A549 (cell line): ENCODE results near the gene PROSER3. TPM values are rescaled to one million over a fixed set of nuclear protein-coding genes. Genes with fewer than 3 reads are reported as not detected.
A peak's percentile ranks its signal among the peaks of the same experiment; 100 is the strongest.

Experiments used
- ATAC-seq, 2 experiments: fragments of 200-7000 bp in 1 of 2; fragments of >200 bp in 1 of 2; cut with Nextera tagmentation in 1 of 2; cut with Tn5 transposase in 1 of 2; 3 replicates each; pipeline versions ENCODE4 v1.8.0 to v1.9.1; 2018 to 2020; ENCODE audit warnings: mild to moderate bottlenecking in 1 of 2, moderate library complexity in 1 of 2
- CTCF ChIA-PET: fragments of 300-600 bp; sonication (Branson Sonifier 250); formaldehyde crosslinking; extraction: SDS; loops from one replicate; lab custom pipeline; 2021; ENCODE audit warnings: antibody characterized with exemption, inconsistent platforms; lab: Yijun Ruan, JAX
- POLR2A ChIA-PET: fragments of 350-600 bp; formaldehyde crosslinking; extraction: SDS; loops from one replicate; lab custom pipeline; 2021; ENCODE audit warnings: antibody characterized with exemption, inconsistent platforms; lab: Yijun Ruan, JAX
- DNase-seq, 2 experiments: peaks; one replicate each; pipeline versions ENCODE4 v3.0.0 to v3.0.0-alpha.2; 2011 to 2016; ENCODE audit warnings: low read depth in 1 of 2, low spot score in 1 of 2
- FAIRE-seq: peaks from 2 replicates; lab custom pipeline; 2011; peaks lifted over from hg19 to GRCh38; lab: Jason Lieb, UNC
- H3K27ac ChIP-seq, 2 experiments: fragments of >200 bp; sonication (Bioruptor Twin); formaldehyde crosslinking; 3 replicates each; pipeline ENCODE4 v1.5.1; 2016 to 2017
- H3K4me1 ChIP-seq: fragments of >200 bp; sonication (Bioruptor Twin); formaldehyde crosslinking; 3 replicates; pipeline ENCODE4 v1.6.1; 2016
- H3K4me2 ChIP-seq: fragments of >200 bp; sonication (Bioruptor Twin); formaldehyde crosslinking; 3 replicates; pipeline ENCODE4 v1.6.1; 2016
- H3K4me3 ChIP-seq: fragments of >200 bp; sonication (Bioruptor Twin); formaldehyde crosslinking; 3 replicates; pipeline ENCODE4 v1.5.1; 2016
- H3K9me3 ChIP-seq: fragments of >200 bp; sonication (Bioruptor Twin); formaldehyde crosslinking; 3 replicates; pipeline ENCODE4 v1.6.1; 2016
- BCL3 ChIP-seq: fragments of >200 bp; sonication (Bioruptor Twin); formaldehyde crosslinking; IDR thresholded peaks from 3 replicates; pipeline ENCODE4 v1.6.1; 2016
- CBX2 ChIP-seq: fragments of 200-600 bp; sonication (generic); IDR thresholded peaks from 2 replicates; pipeline ENCODE4 v1.6.1; 2016; ENCODE audit warnings: low read depth, mild to moderate bottlenecking, borderline replicate concordance
- CBX8 ChIP-seq: fragments of 200-600 bp; sonication (generic); IDR thresholded peaks from 2 replicates; pipeline ENCODE4 v1.6.1; 2016
- EHMT2 ChIP-seq: fragments of 200-600 bp; sonication (generic); IDR thresholded peaks from 2 replicates; pipeline ENCODE4 v1.6.1; 2016; ENCODE audit warnings: antibody characterized with exemption, low read depth, mild to moderate bottlenecking, moderate library complexity
- EP300 ChIP-seq, 2 experiments: fragments of >200 bp; sonication (Bioruptor Twin); formaldehyde crosslinking; IDR thresholded peaks; 2 replicates in 1 of 2; 3 replicates in 1 of 2; pipeline ENCODE4 v1.6.1; 2016 to 2017
- HDAC2 ChIP-seq: fragments of 200-600 bp; sonication (generic); IDR thresholded peaks from 2 replicates; pipeline ENCODE4 v1.6.1; 2016
- HEYL ChIP-seq: fragments of 250-450 bp; sonication (Bioruptor Pico); IDR thresholded peaks from 2 replicates; pipeline ENCODE4 v1.8.0; 2021; ENCODE audit warnings: mild to moderate bottlenecking, moderate library complexity
- HOXB13 ChIP-seq: fragments of 250-450 bp; sonication (Bioruptor Pico); IDR thresholded peaks from 2 replicates; pipeline ENCODE4 v1.5.0; 2020; ENCODE audit warnings: low read depth, mild to moderate bottlenecking, moderate library complexity
- HOXB5 ChIP-seq: fragments of 250-450 bp; sonication (Bioruptor Pico); IDR thresholded peaks from 2 replicates; pipeline ENCODE4 v1.5.0; 2020; ENCODE audit warnings: mild to moderate bottlenecking, moderate library complexity
- JUN ChIP-seq, 2 experiments: fragments of >200 bp; sonication (Bioruptor Twin); formaldehyde crosslinking; IDR thresholded peaks; 2 replicates in 1 of 2; 3 replicates in 1 of 2; pipeline ENCODE4 v1.6.1; 2016 to 2017
- JUNB ChIP-seq: fragments of >200 bp; sonication (Bioruptor Twin); formaldehyde crosslinking; IDR thresholded peaks from 2 replicates; pipeline ENCODE4 v1.6.1; 2016
- KDM5A ChIP-seq: fragments of 200-600 bp; sonication (generic); IDR thresholded peaks from 2 replicates; pipeline ENCODE4 v1.6.1; 2016; ENCODE audit warnings: antibody characterized with exemption, mild to moderate bottlenecking
- MAFK ChIP-seq: fragments of 450-650 bp; IDR thresholded peaks from 2 replicates; pipeline ENCODE4 v1.6.1; 2014; ENCODE audit not compliant: partially characterized antibody
- MAZ ChIP-seq: fragments of 150-350 bp; IDR thresholded peaks from 2 replicates; pipeline ENCODE4 v1.6.1; 2014; ENCODE audit warnings: antibody characterized with exemption, low read depth, low read length, borderline replicate concordance
- NFE2L2 ChIP-seq: fragments of 150-350 bp; conservative IDR thresholded peaks from 2 replicates; pipeline ENCODE4 v1.6.1; 2014; ENCODE audit warnings: low read length
- PBX3 ChIP-seq: IDR thresholded peaks from 2 replicates; pipeline ENCODE4 v1.6.1; 2012
- PHF8 ChIP-seq: fragments of 200-600 bp; sonication (generic); IDR thresholded peaks from 2 replicates; pipeline ENCODE4 v1.6.1; 2016; ENCODE audit warnings: low read depth, mild to moderate bottlenecking, antibody characterized with exemption, moderate library complexity, borderline replicate concordance
- POLR2AphosphoS2 ChIP-seq: conservative IDR thresholded peaks from 2 replicates; pipeline ENCODE4 v1.6.1; 2012; ENCODE audit warnings: low read length, improper control_type of control experiment, inconsistent platforms
- REST ChIP-seq: fragments of 200-600 bp; sonication (generic); IDR thresholded peaks from 2 replicates; pipeline ENCODE4 v1.6.1; 2016; ENCODE audit warnings: antibody characterized with exemption, mild to moderate bottlenecking, moderate library complexity
- RNF2 ChIP-seq: fragments of 200-600 bp; sonication (generic); IDR thresholded peaks from 2 replicates; pipeline ENCODE4 v1.6.1; 2016; ENCODE audit warnings: low read depth, mild to moderate bottlenecking, antibody characterized with exemption, moderate library complexity, borderline replicate concordance
- ZFP36 ChIP-seq: fragments of 450-650 bp; IDR thresholded peaks from 2 replicates; pipeline ENCODE4 v1.6.1; 2014; ENCODE audit warnings: borderline replicate concordance; ENCODE audit not compliant: partially characterized antibody
- ZSCAN20 ChIP-seq: fragments of 250-450 bp; sonication (Bioruptor Pico); IDR thresholded peaks from 2 replicates; pipeline ENCODE4 v1.8.0; 2022; ENCODE audit warnings: mild to moderate bottlenecking, moderate library complexity
- WGBS: methylation state at CpG from one replicate; pipeline ENCODE4 v1.1.6; 2017; ENCODE audit errors: missing lambda C conversion rate; 5-methylcytosine and 5-hydroxymethylcytosine counted together
- polyA plus RNA-seq, 4 experiments: library from polyadenylated mRNA; depleted of rRNA in 3 of 4; stranded (reverse); fragments of >200 nt; fragmentation: RNase III in 1 of 4; extraction: RNeasy Plus Mini Kit Qiagen cat#74134 plus additional on column Dnase treatment in 1 of 4; gene quantifications; 2 replicates in 3 of 4; 3 replicates in 1 of 4; pipeline ENCODE4 v1.2.3, GENCODE V29; 2011 to 2017

The PROSER3 gene
- polyA plus RNA-seq, 2 of the 4 experiments (the other 2 are of a cell fraction) = 19.5 to 24.4 TPM

- ATAC-seq (peak; percentile 22 to 34), FAIRE-seq (no peak), DNase-seq (no peak)
- Histone ChIP-seq H3K4me3 (no peak overlapping the region), H3K4me2 (no peak overlapping the region), H3K9me3 (no peaks in the 10 kb centered on the region), H3K27ac (peak overlapping the region in 1 of 2 experiments; percentile 36; a peak in 2 of 6 replicates), H3K4me1 (peaks cover 15% of the 10 kb centered on the region)
- 80% methylated on average over 18 of the region's 18 CpGs for WGBS
- POLR2A ChIA-PET = interaction anchor here (0.6 kb wide), 1 partner anchor 24 kb away, joined by 5 read pairs; no protein-coding TSS in a partner anchor
- TF ChIP-seq EHMT2 (no peak), JUNB (no peak), KDM5A (no peak), HEYL (CRISPR knock-in tag) (no peak)
- CTCF ChIA-PET = interaction anchor here (0.5 to 1.7 kb wide), 7 partner anchors 12 to 362 kb away, joined by 3 to 5 read pairs (median 3); no protein-coding TSS in a partner anchor
Observed at GRCh38 chr19:35811317-35812219, 53.6 kb downstream of the PROSER3 start.

- WGBS = 71% methylated on average over 26 of the region's 26 CpGs
- POLR2A ChIA-PET = no interaction called here
- ATAC-seq (peak; percentile 55 to 64), DNase-seq (no peak)
- no peak within 1 kb of the TSS for H3K4me3 ChIP-seq
- H3K4me2 ChIP-seq = peak within 1 kb of the TSS; percentile 54
- H3K9me3 ChIP-seq = no peaks in the 10 kb centered on the region
- no peak for TF ChIP-seq REST
- TF ChIP-seq PHF8 = no peak
- no peak for TF ChIP-seq ZFP36
- no peak for TF ChIP-seq HOXB13 (CRISPR knock-in tag)
- no peak for TF ChIP-seq CBX2
- TF ChIP-seq NFE2L2 = no peak
- TF ChIP-seq JUN (IDR thresholded peaks at IDR 0.05) = no peak
- TF ChIP-seq, all 56 proteins: peak for 0
- H3K4me1 ChIP-seq = peaks cover 15% of the 10 kb centered on the region
- FAIRE-seq = no peak
- CTCF ChIA-PET = interaction anchor here (0.5 to 1.7 kb wide), 7 partner anchors 13 to 361 kb away, joined by 3 to 5 read pairs (median 3); no protein-coding TSS in a partner anchor
- peak within 1 kb of the TSS in 1 of 2 experiments; percentile 36; a peak in 3 of 6 replicates for H3K27ac ChIP-seq
Observed at GRCh38 chr19:35812220-35813042, 54.5 kb downstream of the PROSER3 start, which contains the start of gene PRODH2. Gene PRODH2 (minus strand): TSS chr19:35812845. CDS start chr19:35812805, 40 bp downstream.

GRCh38 chr19:35813043-35813890 is 55.3 kb downstream of the PROSER3 start:
- peak in 1 of 2 experiments; percentile 13; a peak in 1 of 6 replicates for ATAC-seq
- CTCF ChIA-PET = interaction anchor here (0.6 to 1.7 kb wide), 4 partner anchors 14 to 223 kb away, joined by 3 to 5 read pairs (median 4); no protein-coding TSS in a partner anchor
- Histone ChIP-seq H3K4me3 (no peak overlapping the region), H3K4me1 (peaks cover 15% of the 10 kb centered on the region), H3K9me3 (no peaks in the 10 kb centered on the region), H3K4me2 (peak overlapping the region; percentile 54), H3K27ac (peak overlapping the region in 1 of 2 experiments; percentile 36; a peak in 3 of 6 replicates)
- 40% methylated on average over 11 of the region's 11 CpGs for WGBS
- FAIRE-seq = peak; percentile 46
- no peak for DNase-seq
- POLR2A ChIA-PET = no interaction called here
- TF ChIP-seq PBX3 = no peak
- no peak for TF ChIP-seq ZSCAN20
- TF ChIP-seq HOXB5 (CRISPR knock-in tag) = no peak
- TF ChIP-seq HDAC2 = no peak
- TF ChIP-seq MAZ = no peak
- TF ChIP-seq EP300 (IDR thresholded peaks at IDR 0.05) = no peak
- TF ChIP-seq POLR2AphosphoS2 = no peak
- TF ChIP-seq MAFK = no peak
- TF ChIP-seq CBX8 = no peak
- no peak for TF ChIP-seq RNF2
- TF ChIP-seq BCL3 = no peak
